CD4-positive, CD25-positive, alpha-beta regulatory T cell (primary cell): ENCODE data around the gene SOS2. TPM values are rescaled to one million over a fixed set of nuclear protein-coding genes. Genes with fewer than 3 reads are reported as not detected.

Experiments
- ATAC-seq, 2 donors: fragments of 150-1000 bp; cut with Tn5 transposase; one replicate each; pipeline ENCODE4 v1.10.0; 2021; ENCODE audit warnings: low read depth in 2 of 2, moderate number of reproducible peaks in 2 of 2, moderate library complexity in 1 of 2
- DNase-seq, 3 donors: peaks; one replicate each; pipeline versions ENCODE4 v3.0.0 to v3.0.0-alpha.2; 2012 to 2022; ENCODE audit warnings: mixed read lengths in 1 of 3
- H3K27ac ChIP-seq: one replicate; pipeline ENCODE4 v1.7.0; 2013; ENCODE audit warnings: mild to moderate bottlenecking, low read length; ENCODE audit not compliant: insufficient read depth, poor library complexity, severe bottlenecking
- H3K27me3 ChIP-seq: one replicate; pipeline ENCODE4 v1.7.0; 2013; ENCODE audit warnings: low read length; ENCODE audit not compliant: control insufficient read depth, insufficient read depth
- H3K36me3 ChIP-seq: one replicate; pipeline ENCODE4 v1.7.0; 2013; ENCODE audit warnings: mild to moderate bottlenecking, low read length, moderate library complexity; ENCODE audit not compliant: control insufficient read depth, insufficient read depth
- H3K4me1 ChIP-seq: 2 replicates; pipeline ENCODE4 v1.7.0; 2013; ENCODE audit warnings: mild to moderate bottlenecking, low read length; ENCODE audit not compliant: insufficient read depth, control insufficient read depth, poor library complexity, severe bottlenecking
- H3K4me3 ChIP-seq: one replicate; pipeline ENCODE4 v1.7.0; 2013; ENCODE audit warnings: low read depth, mild to moderate bottlenecking, low read length, moderate library complexity
- H3K9me3 ChIP-seq, 2 experiments: 1 replicate in 1 of 2; 2 replicates in 1 of 2; pipeline ENCODE4 v1.7.0; 2013; ENCODE audit warnings: low read length in 2 of 2, mild to moderate bottlenecking in 1 of 2, moderate library complexity in 1 of 2; ENCODE audit not compliant: control insufficient read depth in 2 of 2
- H3K27ac Mint-ChIP-seq, 3 donors: one replicate each; pipeline ENCODE4 v1.8.0; 2020 to 2022; ENCODE audit warnings: mild to moderate bottlenecking in 3 of 3, mixed read lengths in 3 of 3, moderate library complexity in 2 of 3
- H3K27me3 Mint-ChIP-seq: one replicate; pipeline ENCODE4 v1.8.0; 2022; ENCODE audit warnings: mild to moderate bottlenecking, mixed read lengths
- H3K36me3 Mint-ChIP-seq: one replicate; pipeline ENCODE4 v1.8.0; 2020; ENCODE audit warnings: mixed read lengths
- H3K4me1 Mint-ChIP-seq, 4 donors: one replicate each; pipeline ENCODE4 v1.8.0; 2020 to 2022; ENCODE audit warnings: mixed read lengths in 4 of 4, mild to moderate bottlenecking in 1 of 4
- H3K4me3 Mint-ChIP-seq, 4 donors: one replicate each; pipeline ENCODE4 v1.8.0; 2020 to 2022; ENCODE audit warnings: mild to moderate bottlenecking in 4 of 4, mixed read lengths in 4 of 4, moderate library complexity in 3 of 4
- H3K9me3 Mint-ChIP-seq, 7 donors: one replicate each; pipeline ENCODE4 v1.8.0; 2020 to 2022; ENCODE audit warnings: mixed read lengths in 7 of 7, mild to moderate bottlenecking in 3 of 7, moderate library complexity in 2 of 7
- polyA plus RNA-seq, 4 donors: library from polyadenylated mRNA; unstranded; fragments of 300-500 nt; fragmentation: Illumina TruSeq; gene quantifications; one replicate each; pipeline ENCODE4 v1.2.3, GENCODE V29; 2021
- total RNA-seq: library from RNA; stranded (reverse); gene quantifications from one replicate; pipeline ENCODE4 v1.2.3, GENCODE V29; 2022

SOS2 gene
- total and polyA plus RNA-seq, 5 donors from 2014 or later: 3.6 to 13.2 (median 5.2) TPM

GRCh38 chr14:50257732-50258131 lies 26.4 kb upstream of the SOS2 start:
- no peaks in the 10 kb centered on the region for H3K27me3 Mint-ChIP-seq
- H3K27me3 ChIP-seq: no peaks in the 10 kb centered on the region
- no peaks in the 10 kb centered on the region for H3K4me1 ChIP-seq
- peaks cover 15% of the 10 kb centered on the region for H3K36me3 Mint-ChIP-seq
- no peak overlapping the region for H3K4me3 ChIP-seq
- H3K27ac ChIP-seq: no peak overlapping the region
- ATAC-seq (no peak), DNase-seq (no peak)
- H3K27ac Mint-ChIP-seq: no peak overlapping the region
- peaks cover 0 to 8% (median 2%) of the 10 kb centered on the region in 4 donors for H3K4me1 Mint-ChIP-seq
- H3K9me3 ChIP-seq: no peaks in the 10 kb centered on the region
- no peak overlapping the region for H3K4me3 Mint-ChIP-seq
- peaks cover 0 to 3% (median 0%) of the 10 kb centered on the region in 7 donors for H3K9me3 Mint-ChIP-seq
- H3K36me3 ChIP-seq: peaks cover 3% of the 10 kb centered on the region

DNA sequence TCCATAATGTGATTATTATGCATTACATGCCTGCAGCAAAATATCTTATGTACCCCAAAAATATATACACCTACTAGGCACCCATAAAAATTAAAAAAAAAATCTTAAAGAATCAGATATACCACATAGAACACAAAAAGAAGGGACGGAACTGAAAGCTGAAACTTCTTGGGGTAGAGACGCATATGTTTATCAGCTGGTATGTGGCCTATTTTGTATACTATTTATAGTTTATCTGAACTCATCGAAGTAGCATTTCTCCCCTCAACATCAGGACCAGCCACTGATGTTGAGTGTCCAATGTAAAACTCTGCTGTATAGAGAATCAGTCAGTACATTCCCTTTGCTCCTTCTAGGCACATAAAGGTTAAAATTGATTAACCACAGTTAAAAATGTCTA lies 22.9 kb upstream of the SOS2 start:
- Mint-ChIP-seq H3K4me3 (no peak overlapping the region), H3K27me3 (no peaks in the 10 kb centered on the region), H3K4me1 (peaks cover 0 to 2% (median 0%) of the 10 kb centered on the region in 4 donors), H3K9me3 (peaks cover 0 to 4% (median 0%) of the 10 kb centered on the region in 7 donors), H3K27ac (peak overlapping the region in 1 of 3 donors; percentile 0), H3K36me3 (peaks cover 18% of the 10 kb centered on the region)
- no peak overlapping the region for H3K4me3 ChIP-seq
- H3K9me3 ChIP-seq: no peaks in the 10 kb centered on the region
- no peak overlapping the region for H3K27ac ChIP-seq
- DNase-seq (no peak), ATAC-seq (no peak)
- H3K36me3 ChIP-seq: peaks cover 3% of the 10 kb centered on the region
- no peaks in the 10 kb centered on the region for H3K27me3 ChIP-seq
- no peaks in the 10 kb centered on the region for H3K4me1 ChIP-seq

- Histone ChIP-seq H3K4me1 (no peaks in the 10 kb centered on the region), H3K27ac (no peak overlapping the region), H3K4me3 (no peak overlapping the region), H3K9me3 (no peaks in the 10 kb centered on the region), H3K36me3 (peaks cover 3% of the 10 kb centered on the region), H3K27me3 (no peaks in the 10 kb centered on the region)
- Mint-ChIP-seq H3K9me3 (peaks cover 0 to 4% (median 0%) of the 10 kb centered on the region in 7 donors), H3K36me3 (peaks cover 23% of the 10 kb centered on the region), H3K27ac (peak overlapping the region in 1 of 3 donors; percentile 56), H3K27me3 (no peaks in the 10 kb centered on the region), H3K4me3 (no peak overlapping the region), H3K4me1 (peaks cover 0 to 4% (median 1%) of the 10 kb centered on the region in 4 donors)
- DNase-seq: no peak
- ATAC-seq: no peak
Measured at GRCh38 chr14:50249136-50249775, 17.9 kb upstream of the SOS2 start.

DNA sequence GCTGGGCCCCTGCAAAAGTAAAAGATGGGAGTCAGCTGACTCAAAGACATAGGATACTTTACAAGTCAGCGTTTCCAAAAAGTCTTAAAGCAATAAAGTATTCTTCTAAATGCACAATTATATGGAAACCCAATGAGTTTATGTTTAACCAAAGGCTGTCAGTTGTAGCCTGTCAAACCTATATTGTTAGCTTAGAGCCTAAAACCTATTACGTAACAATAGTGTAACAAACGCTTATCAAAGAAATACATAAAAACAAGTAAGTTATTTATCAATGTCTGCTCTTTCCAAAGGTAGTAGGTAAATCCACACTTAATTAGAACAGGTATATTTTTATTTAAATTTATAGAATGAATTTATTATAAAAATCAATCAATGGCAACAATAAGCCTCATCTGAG lies 15.9 kb upstream of the SOS2 start:
- Mint-ChIP-seq H3K9me3 (peaks cover 0 to 1% (median 0%) of the 10 kb centered on the region in 7 donors), H3K4me3 (no peak overlapping the region), H3K27ac (no peak overlapping the region), H3K36me3 (peaks cover 11% of the 10 kb centered on the region), H3K27me3 (no peaks in the 10 kb centered on the region), H3K4me1 (peaks cover 0 to 4% (median 1%) of the 10 kb centered on the region in 4 donors)
- no peak for DNase-seq
- H3K27ac ChIP-seq: no peak overlapping the region
- no peak overlapping the region for H3K4me3 ChIP-seq
- no peak for ATAC-seq
- H3K36me3 ChIP-seq: no peaks in the 10 kb centered on the region
- no peaks in the 10 kb centered on the region for H3K27me3 ChIP-seq
- H3K9me3 ChIP-seq: no peaks in the 10 kb centered on the region
- H3K4me1 ChIP-seq: no peaks in the 10 kb centered on the region

- no peaks in the 10 kb centered on the region for H3K4me1 Mint-ChIP-seq
- H3K27me3 Mint-ChIP-seq: peaks cover 4% of the 10 kb centered on the region
- Histone ChIP-seq H3K36me3 (no peaks in the 10 kb centered on the region), H3K4me1 (no peaks in the 10 kb centered on the region), H3K27me3 (no peaks in the 10 kb centered on the region), H3K27ac (no peak overlapping the region), H3K4me3 (no peak overlapping the region), H3K9me3 (no peaks in the 10 kb centered on the region)
- no peaks in the 10 kb centered on the region for H3K9me3 Mint-ChIP-seq
- H3K27ac Mint-ChIP-seq: peak overlapping the region in 1 of 3 donors; percentile 52
- H3K4me3 Mint-ChIP-seq: peak overlapping the region in 1 of 4 donors; percentile 15
- peaks cover 5% of the 10 kb centered on the region for H3K36me3 Mint-ChIP-seq
- ATAC-seq (no peak), DNase-seq (no peak)
Measured at GRCh38 chr14:50242566-50243310, 11.4 kb upstream of the SOS2 start.

- Histone ChIP-seq H3K27me3 (no peaks in the 10 kb centered on the region), H3K36me3 (no peaks in the 10 kb centered on the region), H3K4me3 (no peak overlapping the region), H3K27ac (no peak overlapping the region), H3K4me1 (no peaks in the 10 kb centered on the region), H3K9me3 (no peaks in the 10 kb centered on the region)
- H3K9me3 Mint-ChIP-seq: no peaks in the 10 kb centered on the region
- peak overlapping the region in 1 of 3 donors; percentile 52 for H3K27ac Mint-ChIP-seq
- peaks cover 4% of the 10 kb centered on the region for H3K27me3 Mint-ChIP-seq
- H3K4me1 Mint-ChIP-seq: no peaks in the 10 kb centered on the region
- peaks cover 8% of the 10 kb centered on the region for H3K36me3 Mint-ChIP-seq
- H3K4me3 Mint-ChIP-seq: no peak overlapping the region
- no peak for DNase-seq
- ATAC-seq: no peak
Measured at GRCh38 chr14:50242096-50242495, 10.7 kb upstream of the SOS2 start.

DNA sequence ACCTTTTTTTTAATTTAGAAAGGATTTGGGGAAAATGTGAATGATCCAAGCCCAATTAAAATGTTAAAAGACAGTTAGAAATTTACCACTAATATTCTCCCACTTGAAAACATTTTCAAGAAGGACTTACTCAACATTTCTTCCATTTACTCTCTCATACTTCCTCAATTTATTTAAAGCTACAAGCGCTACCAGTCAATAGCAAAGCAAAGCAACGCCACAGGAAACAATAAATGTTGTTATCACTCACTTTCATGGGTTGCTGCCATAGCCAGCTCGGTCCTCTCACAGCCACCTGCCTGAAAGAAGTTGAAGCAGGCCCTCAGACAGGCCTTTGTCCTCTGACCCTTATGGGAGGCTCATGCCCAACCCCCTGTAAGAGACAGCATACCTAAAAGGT lies 6.0 kb upstream of the SOS2 start:
- Histone ChIP-seq H3K27me3 (peaks cover 12% of the 10 kb centered on the region), H3K4me3 (no peak overlapping the region), H3K4me1 (peaks cover 5% of the 10 kb centered on the region), H3K27ac (no peak overlapping the region), H3K9me3 (peaks cover 0 to 3% of the 10 kb centered on the region in 2 experiments), H3K36me3 (no peaks in the 10 kb centered on the region)
- H3K27ac Mint-ChIP-seq: peak overlapping the region in 1 of 3 donors; percentile 2
- peaks cover 0 to 4% (median 0%) of the 10 kb centered on the region in 7 donors for H3K9me3 Mint-ChIP-seq
- ATAC-seq (no peak), DNase-seq (no peak)
- peak overlapping the region in 1 of 4 donors; percentile 12 for H3K4me3 Mint-ChIP-seq
- H3K27me3 Mint-ChIP-seq: peaks cover 27% of the 10 kb centered on the region
- peaks cover 10 to 15% (median 13%) of the 10 kb centered on the region in 4 donors for H3K4me1 Mint-ChIP-seq
- H3K36me3 Mint-ChIP-seq: peaks cover 3% of the 10 kb centered on the region
